Measurements from ENCODE around the gene SLC35F3. TPM values are rescaled to one million over a fixed set of nuclear protein-coding genes. Genes with fewer than 3 reads are reported as not detected.

SLC35F3 gene
- total and polyA plus RNA-seq, 9 of the 15 experiments (the other 6 are each of a cell fraction or from before 2014, with no cell fraction given), result 0.04 to 0.07 (median 0.04) TPM; not detected in 6

GRCh38 chr1:234069760-234070159 lies 165.3 kb downstream of the SLC35F3 start:
- Histone ChIP-seq H3K9me3 (replicated peaks; ENCODE audit: control insufficient read depth, insufficient read depth, low read depth, low read length) (no peaks in the 10 kb centered on the region), H3K4me3 (no peak overlapping the region), H3K27me3 (ENCODE audit: control insufficient read depth in 2 of 2, insufficient read depth in 2 of 2, low read length in 2 of 2) (no peaks in the 10 kb centered on the region; a peak in 1 of 5 replicates), H3K27ac (ENCODE audit: extremely low read depth, low read depth, low read length) (no peak overlapping the region), H3K79me2 (ENCODE audit: control insufficient read depth, insufficient read depth, low read length) (no peaks in the 10 kb centered on the region), H3K9me1 (ENCODE audit: control insufficient read depth, insufficient read depth, low read length) (no peaks in the 10 kb centered on the region), H3K9ac (ENCODE audit: insufficient read depth in 1 of 2, low read depth in 2 of 2, low read length in 2 of 2) (no peak overlapping the region), H3K36me3 (ENCODE audit: control insufficient read depth, insufficient read depth, low read length) (no peaks in the 10 kb centered on the region), H2AFZ (ENCODE audit: low read depth, low read length) (no peak overlapping the region), H3K4me1 (replicated peaks in 1 of 2; ENCODE audit: control insufficient read depth in 2 of 2, insufficient read depth in 2 of 2, low read length in 2 of 2) (no peaks in the 10 kb centered on the region), H4K20me1 (replicated peaks; ENCODE audit: control insufficient read depth, insufficient read depth, low read length) (no peaks in the 10 kb centered on the region), H3K4me2 (ENCODE audit: insufficient read depth, low read length) (no peak overlapping the region)
- ChIA-PET POLR2A (interaction anchor here (0.6 kb wide), 1 partner anchor 716 kb away, joined by 3 read pairs; no protein-coding TSS in a partner anchor), CTCF (ENCODE audit: low intra/inter-chr PET ratio) (interaction anchor here (1.1 kb wide), 1 partner anchor 705 kb away, joined by 3 read pairs; no protein-coding TSS in a partner anchor)
- ATAC-seq, result peak; percentile 38; the same call in 2 of the 3 replicates
- peak; percentile 52 to 57 for TF ChIP-seq RAD21 (CRISPR knock-in tag; conservative IDR thresholded peaks at IDR 0.05 in 1 of 2, IDR thresholded peaks at IDR 0.05 in 1 of 2)
- TF ChIP-seq, protein P1, sequence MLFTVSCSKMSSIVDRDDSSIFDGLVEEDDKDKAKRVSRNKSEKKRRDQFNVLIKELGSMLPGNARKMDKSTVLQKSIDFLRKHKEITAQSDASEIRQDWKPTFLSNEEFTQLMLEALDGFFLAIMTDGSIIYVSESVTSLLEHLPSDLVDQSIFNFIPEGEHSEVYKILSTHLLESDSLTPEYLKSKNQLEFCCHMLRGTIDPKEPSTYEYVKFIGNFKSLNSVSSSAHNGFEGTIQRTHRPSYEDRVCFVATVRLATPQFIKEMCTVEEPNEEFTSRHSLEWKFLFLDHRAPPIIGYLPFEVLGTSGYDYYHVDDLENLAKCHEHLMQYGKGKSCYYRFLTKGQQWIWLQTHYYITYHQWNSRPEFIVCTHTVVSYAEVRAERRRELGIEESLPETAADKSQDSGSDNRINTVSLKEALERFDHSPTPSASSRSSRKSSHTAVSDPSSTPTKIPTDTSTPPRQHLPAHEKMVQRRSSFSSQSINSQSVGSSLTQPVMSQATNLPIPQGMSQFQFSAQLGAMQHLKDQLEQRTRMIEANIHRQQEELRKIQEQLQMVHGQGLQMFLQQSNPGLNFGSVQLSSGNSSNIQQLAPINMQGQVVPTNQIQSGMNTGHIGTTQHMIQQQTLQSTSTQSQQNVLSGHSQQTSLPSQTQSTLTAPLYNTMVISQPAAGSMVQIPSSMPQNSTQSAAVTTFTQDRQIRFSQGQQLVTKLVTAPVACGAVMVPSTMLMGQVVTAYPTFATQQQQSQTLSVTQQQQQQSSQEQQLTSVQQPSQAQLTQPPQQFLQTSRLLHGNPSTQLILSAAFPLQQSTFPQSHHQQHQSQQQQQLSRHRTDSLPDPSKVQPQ (CRISPR knock-in tag; IDR thresholded peaks at IDR 0.05; ENCODE audit: borderline replicate concordance), result no peak
- 0 out of 2 replicates have a peak, but pooled peaks have one; percentile 13 for TF ChIP-seq REST (IDR thresholded peaks at IDR 0.05; ENCODE audit: borderline replicate concordance)
- TF ChIP-seq REST (CRISPR knock-in tag; IDR thresholded peaks at IDR 0.05; ENCODE audit: low read depth), result no peak
- TF ChIP-seq CTCF (IDR thresholded peaks at IDR 0.05 in 2 of 3, conservative IDR thresholded peaks at IDR 0.05 in 1 of 3; ENCODE audit: insufficient read depth in 2 of 3, low read depth in 1 of 3, low read length in 3 of 3), result peak; percentile 21 to 62 (median 32); a peak in 3 of 6 replicates
- no peak for TF ChIP-seq ZNF77 (CRISPR knock-in tag; IDR thresholded peaks at IDR 0.05)
- TF ChIP-seq ZNF146 (CRISPR knock-in tag; IDR thresholded peaks at IDR 0.05; ENCODE audit: unreplicated experiment), result no peak
- 0 out of 2 replicates have a peak, but pooled peaks have one; percentile 17 for TF ChIP-seq SMC3 (conservative IDR thresholded peaks at IDR 0.05; ENCODE audit: insufficient read depth, low read depth, low read length)
- intact Hi-C loops (cut with micrococcal nuclease), result loop anchor here (1.0 to 5.0 kb wide), 4 partner anchors 162 to 773 kb away; no protein-coding TSS in a partner anchor
- 0% methylated on average over 3 of the region's 3 CpGs for WGBS (ENCODE audit: insufficient coverage, low coverage, missing lambda C conversion rate)
- DNase-seq (ENCODE audit: extremely low read depth in 1 of 4, low spot score in 3 of 4), result peak in 1 of 4 experiments; percentile 6
- no TSS peak for BruUV-seq (replicated peaks)
- FAIRE-seq, result peak; percentile 19
- in situ Hi-C loops (cut with MboI), result loop anchor here (10.0 to 25.0 kb wide), 2 partner anchors 635 to 682 kb away; no protein-coding TSS in a partner anchor

Data from K562 (cell line).